ENCODE data around the gene STX12.
"Not testable (repeated sequence)": the region's sequence is repeated elsewhere in the genome, so short reads cannot be mapped to it uniquely, and the experiment has no call there.

The STX12 gene

GRCh38 chr1:27831568-27832410 is 58.8 kb downstream of the STX12 start:
- DNase-seq = no peak

DNA sequence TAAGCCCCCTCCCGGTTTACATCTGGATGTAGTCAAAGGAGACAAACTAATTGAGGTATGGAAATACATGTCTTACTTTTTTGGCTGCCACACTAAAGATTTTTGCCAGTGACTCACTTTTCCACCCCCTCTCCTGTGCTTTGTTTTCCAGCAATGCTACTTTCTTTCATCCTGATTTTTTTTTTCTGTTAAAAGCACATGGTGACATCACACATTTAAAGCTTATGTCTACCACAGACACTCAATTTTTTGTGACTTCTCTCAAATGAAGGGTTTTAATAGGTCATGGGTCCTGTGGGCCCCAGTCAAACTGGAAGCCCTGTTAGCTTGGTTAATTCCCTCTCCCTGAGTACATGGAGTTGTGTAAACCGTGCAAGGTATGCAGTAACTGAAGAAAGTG is 59.7 kb downstream of the STX12 start:
- DNase-seq = no peak

DNA sequence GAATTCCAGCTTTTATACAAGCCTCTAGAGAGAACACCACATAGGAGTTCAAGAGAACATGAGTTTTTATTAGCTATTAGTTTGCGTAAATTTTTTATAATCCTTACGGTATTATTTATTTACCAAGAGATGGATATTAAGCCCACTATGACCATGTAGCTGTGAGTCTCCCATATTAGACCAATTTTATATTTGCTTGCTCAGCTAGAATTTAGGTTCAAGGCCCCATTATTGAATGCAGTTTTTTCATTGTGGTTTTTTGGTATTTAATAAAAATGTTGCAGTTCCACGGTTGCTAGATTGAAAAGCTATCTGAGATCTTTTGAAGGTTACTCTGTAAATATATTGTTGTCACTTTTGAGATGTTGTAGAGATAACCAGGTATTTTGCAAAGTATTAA is 60.5 kb downstream of the STX12 start:
- DNase-seq = no peak

- DNase-seq = no peak
These were observed 62.0 kb downstream of the STX12 start for GRCh38 chr1:27835046-27835445.

DNA sequence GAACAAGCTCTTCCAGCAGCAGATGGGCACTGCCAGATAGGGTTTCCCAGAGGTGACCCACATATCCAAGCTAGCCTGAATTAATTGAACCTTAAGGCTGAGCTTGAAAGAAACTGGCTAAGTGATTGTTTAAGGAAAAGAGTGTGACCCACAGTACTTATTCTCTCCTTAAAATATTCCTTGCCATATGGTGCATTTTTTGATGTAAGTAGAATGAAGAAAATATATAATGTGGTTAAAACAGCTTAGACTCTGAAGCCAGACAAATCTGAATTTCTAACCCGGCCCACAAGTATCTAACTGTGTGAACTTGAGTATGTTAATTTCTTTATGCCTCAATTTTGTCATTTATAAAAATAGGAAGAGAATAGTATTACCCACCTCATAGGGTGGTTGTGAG is 62.5 kb downstream of the STX12 start:
- DNase-seq = no peak

GRCh38 chr1:27849951-27850350 is 76.9 kb downstream of the STX12 start:
- DNase-seq = no peak

- no peak for DNase-seq
These were observed 82.1 kb downstream of the STX12 start for GRCh38 chr1:27855085-27855484.

GRCh38 chr1:27856561-27857343 is 83.7 kb downstream of the STX12 start:
- DNase-seq = no peak

GRCh38 chr1:27857552-27857951 is 84.5 kb downstream of the STX12 start:
- DNase-seq = not testable (repeated sequence)

DNA sequence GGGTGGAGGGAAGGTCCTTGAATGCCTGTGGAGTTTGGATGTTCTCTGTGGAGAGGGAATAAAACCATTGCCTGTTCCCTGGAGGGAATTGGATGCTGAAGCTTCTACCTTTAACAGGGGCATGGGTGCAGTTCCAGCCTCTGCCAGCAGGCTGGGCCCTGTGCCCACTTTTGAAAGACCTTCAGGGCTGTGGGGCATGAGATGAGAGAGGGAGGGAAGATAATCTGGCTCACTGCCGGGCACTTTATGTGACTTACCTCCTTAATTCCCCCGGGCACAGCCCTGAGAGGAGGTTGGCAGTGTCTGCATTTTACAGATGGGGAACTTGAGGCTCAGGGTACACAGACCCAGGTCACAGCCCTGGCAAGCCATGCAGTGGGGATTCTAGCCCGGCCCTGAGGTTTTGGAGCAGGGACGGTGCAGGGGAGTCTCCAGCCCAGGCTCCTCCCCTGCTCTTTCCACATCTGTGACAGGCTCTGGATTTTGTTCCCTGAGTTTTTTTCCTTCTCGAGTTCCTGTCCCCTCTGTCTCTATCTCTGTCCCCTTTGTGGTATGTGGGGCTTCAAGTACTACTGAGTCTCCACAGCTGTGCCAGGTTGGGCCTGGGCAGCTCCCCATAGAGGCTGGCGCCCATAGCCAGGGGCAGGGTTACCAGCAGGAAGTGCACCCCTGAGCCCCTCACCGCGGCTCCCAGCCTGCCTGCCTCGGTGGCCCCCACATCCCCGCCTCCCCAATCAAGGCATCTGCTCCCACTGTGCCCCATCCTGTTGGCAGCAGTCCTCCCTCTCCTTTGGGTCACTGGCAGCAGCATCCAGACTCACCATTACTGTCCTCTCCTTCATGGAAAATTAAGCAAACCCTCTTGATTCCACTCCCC is 85.3 kb downstream of the STX12 start:
- peak; percentile 89 for DNase-seq

DNA sequence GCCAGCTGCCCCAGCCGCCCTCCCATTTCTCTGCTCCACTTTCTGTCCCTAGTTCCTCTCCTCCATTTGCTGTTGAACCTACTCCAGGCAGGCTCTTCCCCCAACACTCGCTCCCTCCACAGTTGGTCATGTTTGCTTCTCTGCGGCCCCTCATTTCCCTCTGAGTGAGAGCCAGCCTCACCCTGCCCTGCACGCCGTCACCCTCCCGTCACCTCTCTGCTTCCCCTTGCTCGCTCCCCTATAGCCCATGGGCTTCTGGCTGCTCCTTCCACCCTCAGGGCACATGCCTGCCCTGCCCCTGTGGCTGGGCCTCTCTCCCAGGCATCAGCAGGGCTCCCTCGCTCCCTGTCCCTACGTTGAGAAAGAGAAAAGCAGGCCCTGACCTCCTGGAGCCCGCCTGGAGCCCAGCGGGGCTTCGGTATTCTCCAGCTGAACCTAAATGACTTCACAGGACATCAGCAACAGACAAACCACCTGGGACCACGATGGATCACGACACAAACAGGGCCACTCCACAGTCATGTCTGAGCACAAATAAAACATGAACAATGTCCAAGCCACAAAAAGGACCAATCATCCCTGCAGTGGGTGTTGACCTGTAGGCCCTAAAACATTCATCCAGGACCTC is 86.0 kb downstream of the STX12 start:
- no peak for DNase-seq

DNA sequence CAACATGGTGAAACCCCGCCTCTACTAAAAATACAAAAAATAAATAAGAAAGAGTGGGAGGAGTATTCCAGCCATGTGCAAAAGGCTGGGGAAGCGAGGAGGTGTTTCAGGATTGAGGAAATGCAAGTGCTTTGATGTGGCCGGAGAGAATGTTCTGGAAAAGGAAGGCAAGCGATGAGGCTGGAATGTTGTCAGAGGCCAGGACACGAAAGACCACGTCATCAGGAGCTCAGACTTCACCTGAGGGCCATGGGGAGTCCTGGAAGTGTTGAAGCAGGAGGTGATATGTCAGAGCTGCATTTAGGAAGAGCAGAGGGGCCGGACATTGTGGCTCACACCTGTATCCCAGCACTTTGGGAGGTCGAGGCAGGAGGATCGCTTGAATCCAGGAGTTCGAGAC is 88.4 kb downstream of the STX12 start:
- DNase-seq = no peak

DNA sequence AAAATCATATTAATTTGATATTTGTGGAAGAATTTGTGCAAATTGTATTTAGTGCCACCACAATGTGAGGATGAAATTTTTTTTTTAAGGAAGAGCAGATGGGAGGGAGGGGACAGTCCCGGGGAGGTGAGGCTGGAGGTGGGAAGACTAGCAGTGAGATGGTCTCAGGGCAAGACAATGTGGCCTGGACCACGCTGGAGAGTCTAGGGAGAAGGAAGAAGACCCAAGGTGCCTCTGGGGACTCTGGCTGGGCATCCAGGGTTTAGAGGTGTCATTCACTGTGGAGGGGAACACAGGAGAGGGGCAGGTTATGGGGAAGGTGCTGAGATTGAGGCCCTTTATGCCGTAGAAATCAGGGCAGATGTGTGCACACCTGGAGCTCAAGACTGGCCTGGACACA is 89.0 kb downstream of the STX12 start:
- DNase-seq = no peak

DNA sequence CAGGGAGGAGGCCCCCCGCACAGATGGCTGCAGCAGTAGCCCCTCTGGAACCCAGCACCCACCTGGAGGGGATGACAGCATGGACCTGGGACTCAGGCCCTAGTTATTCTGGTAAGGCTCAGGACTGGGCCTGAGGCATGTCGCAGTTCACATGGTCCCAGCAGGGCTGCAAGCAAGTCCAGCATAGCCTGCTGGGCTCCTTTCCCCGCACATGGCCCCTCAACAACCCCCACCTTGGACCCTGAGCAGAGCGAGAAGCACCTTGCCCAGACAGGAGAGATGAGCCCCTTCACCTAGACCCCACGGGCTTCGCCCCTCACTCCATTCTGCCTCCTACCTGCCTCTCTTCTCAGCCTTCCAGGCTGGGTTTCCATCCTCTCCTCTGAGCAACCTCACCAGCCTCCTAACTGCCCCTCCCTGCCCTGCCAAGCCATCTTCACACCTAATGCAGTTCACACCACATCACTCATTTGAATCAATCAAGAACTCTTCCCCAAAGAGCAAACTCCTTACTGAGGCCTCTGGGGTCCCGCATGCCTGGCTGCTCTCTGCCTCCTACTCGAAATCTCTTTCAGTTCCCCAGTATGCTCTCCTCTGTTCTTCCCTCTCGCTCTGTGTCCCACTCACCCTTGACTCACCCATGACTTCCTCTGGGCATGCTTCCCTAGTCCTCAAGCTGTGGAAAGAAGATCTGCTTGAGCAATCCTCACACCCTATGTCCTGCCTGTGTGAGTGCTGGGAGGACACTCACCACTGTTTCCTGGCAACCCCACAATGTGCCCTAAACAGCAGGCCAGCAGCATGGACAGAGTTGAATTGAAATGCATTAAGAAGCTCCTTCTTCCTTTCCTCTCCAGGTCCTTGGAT is 89.9 kb downstream of the STX12 start:
- peak; percentile 88 for DNase-seq

DNA sequence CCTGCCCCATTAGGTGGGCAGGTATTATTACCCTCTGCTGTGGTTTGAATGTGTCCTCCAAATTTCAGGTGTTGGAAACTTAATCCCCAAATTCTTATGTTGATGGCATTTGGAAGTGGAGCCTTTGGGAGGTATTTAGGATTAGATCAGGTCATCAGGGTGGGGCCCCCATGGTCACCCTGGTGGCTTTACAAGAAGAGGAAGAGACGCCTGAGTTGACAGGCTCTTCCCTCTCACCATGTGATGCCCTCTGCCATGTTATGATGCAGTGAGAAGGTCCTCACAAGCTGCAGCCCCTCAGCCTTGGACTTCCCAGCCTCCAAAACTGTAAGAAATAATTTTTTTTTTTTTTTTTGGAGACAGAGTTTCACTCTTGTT is 90.5 kb downstream of the STX12 start:
- no peak for DNase-seq

- no peak for DNase-seq
These were observed 91.4 kb downstream of the STX12 start for GRCh38 chr1:27864264-27864895.

DNA sequence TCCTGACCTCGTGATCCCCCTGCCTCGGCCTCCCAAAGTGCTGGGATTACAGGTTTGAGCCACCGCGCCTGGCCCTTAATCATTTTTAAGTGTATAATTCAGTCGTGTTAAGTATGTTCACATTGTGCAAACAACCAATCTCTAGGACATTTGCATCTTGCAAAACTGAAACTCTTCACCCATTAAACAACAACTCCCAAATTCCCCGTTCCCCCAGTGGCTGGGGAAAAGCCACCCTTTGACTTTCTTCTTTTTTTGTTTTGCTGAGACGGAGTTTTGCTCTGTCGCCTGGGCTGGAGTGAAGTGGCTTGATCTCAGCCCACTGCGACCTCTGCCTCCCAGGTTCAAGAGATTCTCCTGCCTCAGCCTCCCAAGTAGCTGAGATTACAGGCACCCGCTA is 92.8 kb downstream of the STX12 start:
- no peak for DNase-seq

DNA sequence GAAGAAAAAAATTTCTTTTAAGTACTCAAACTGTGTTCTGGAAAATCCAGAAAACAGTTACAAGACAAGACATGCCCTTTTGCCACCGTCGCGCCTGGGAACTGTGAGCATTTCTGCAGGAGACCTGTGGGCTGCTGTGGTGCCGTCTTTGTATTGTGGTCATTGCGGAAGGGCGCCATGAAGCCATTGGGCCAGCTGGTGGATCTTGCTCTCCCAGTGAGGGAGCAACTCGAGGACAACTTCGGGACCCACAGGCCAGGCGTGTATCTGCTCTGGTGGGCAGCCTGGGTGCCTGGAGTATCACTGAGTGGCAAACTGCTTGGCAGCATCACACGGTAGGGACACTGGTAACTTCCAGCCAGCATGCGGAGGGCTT is 95.5 kb downstream of the STX12 start:
- no peak for DNase-seq

DNA sequence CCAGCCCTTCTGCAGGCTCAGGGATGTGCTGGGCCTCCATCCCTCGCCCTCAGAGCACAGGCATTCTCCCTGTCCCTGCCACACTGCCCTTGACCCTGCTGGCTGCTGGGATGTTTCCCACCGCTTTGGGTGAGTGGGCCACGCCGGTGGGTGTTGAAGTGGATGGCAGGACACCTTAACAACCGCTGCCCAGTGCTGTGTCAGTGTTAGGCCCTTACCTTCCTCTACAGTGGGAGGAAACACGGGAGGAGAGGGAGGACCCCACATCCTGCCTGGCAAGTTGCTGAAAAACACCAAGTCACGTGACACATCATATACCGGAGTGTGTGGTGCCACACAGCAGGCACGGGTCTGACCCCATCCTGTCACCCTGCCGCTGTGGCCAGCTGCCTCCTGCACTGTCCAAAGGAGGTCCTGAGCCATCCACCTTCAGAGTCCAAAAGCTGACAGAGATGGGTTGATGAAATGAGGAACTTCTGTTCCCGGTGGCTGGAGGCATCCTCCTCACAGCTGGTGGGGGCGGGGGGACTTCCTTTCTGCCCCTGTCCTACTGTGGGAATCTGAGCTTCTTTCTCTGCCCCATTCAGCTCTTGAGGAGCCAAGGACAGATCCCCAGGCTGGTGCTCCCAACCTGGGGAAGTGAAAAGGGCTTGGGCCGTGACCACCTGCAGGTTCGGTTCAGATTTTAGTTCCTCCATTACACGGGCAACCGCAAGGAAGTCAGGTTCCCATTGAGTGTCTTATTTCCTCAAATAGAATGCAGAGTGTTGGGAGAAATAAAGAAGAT is 96.1 kb downstream of the STX12 start:
- DNase-seq = no peak

- no peak for DNase-seq
These were observed 96.7 kb downstream of the STX12 start for GRCh38 chr1:27869719-27870085.

- not testable (repeated sequence) for DNase-seq
These were observed 98.1 kb downstream of the STX12 start for GRCh38 chr1:27871076-27871475.
